Stimulated activated naive CD8-positive, alpha-beta T cell treated with anti-CD3 and anti-CD28 coated beads, Interleukin-15, Interleukin-2, amounts not matched to agents 100 ng/mL and 50 ng/mL, for 24 hours (primary cell): ENCODE results near the gene NCKAP5.

Experiments used
- H3K27ac Mint-ChIP-seq: one replicate; pipeline ENCODE4 v1.8.0; 2021; ENCODE audit warnings: mild to moderate bottlenecking, mixed read lengths
- H3K27me3 Mint-ChIP-seq: one replicate; pipeline ENCODE4 v1.8.0; 2021; ENCODE audit warnings: mixed read lengths
- H3K36me3 Mint-ChIP-seq: one replicate; pipeline ENCODE4 v1.8.0; 2021; ENCODE audit warnings: low read depth, mixed read lengths
- H3K4me1 Mint-ChIP-seq: one replicate; pipeline ENCODE4 v1.8.0; 2021; ENCODE audit warnings: low read depth, mixed read lengths
- H3K4me3 Mint-ChIP-seq: one replicate; pipeline ENCODE4 v1.8.0; 2021; ENCODE audit warnings: mild to moderate bottlenecking, mixed read lengths
- H3K9me3 Mint-ChIP-seq: one replicate; pipeline ENCODE4 v1.8.0; 2021; ENCODE audit warnings: mixed read lengths

NCKAP5 gene

GRCh38 chr2:133425612-133426011 is 142.7 kb downstream of the NCKAP5 start:
- H3K36me3 Mint-ChIP-seq: no peaks in the 10 kb centered on the region
- H3K27me3 Mint-ChIP-seq: no peaks in the 10 kb centered on the region
- no peaks in the 10 kb centered on the region for H3K9me3 Mint-ChIP-seq
- no peak overlapping the region for H3K4me3 Mint-ChIP-seq
- H3K4me1 Mint-ChIP-seq: no peaks in the 10 kb centered on the region
- no peak overlapping the region for H3K27ac Mint-ChIP-seq

GRCh38 chr2:133424876-133425275 is 143.4 kb downstream of the NCKAP5 start:
- no peaks in the 10 kb centered on the region for H3K27me3 Mint-ChIP-seq
- H3K36me3 Mint-ChIP-seq: no peaks in the 10 kb centered on the region
- no peak overlapping the region for H3K27ac Mint-ChIP-seq
- H3K9me3 Mint-ChIP-seq: no peaks in the 10 kb centered on the region
- H3K4me1 Mint-ChIP-seq: no peaks in the 10 kb centered on the region
- H3K4me3 Mint-ChIP-seq: no peak overlapping the region

- Mint-ChIP-seq H3K27me3 (no peaks in the 10 kb centered on the region), H3K9me3 (no peaks in the 10 kb centered on the region), H3K4me1 (no peaks in the 10 kb centered on the region), H3K36me3 (no peaks in the 10 kb centered on the region), H3K4me3 (no peak overlapping the region), H3K27ac (no peak overlapping the region)
Measured at GRCh38 chr2:133422931-133423351, 145.3 kb downstream of the NCKAP5 start.

- H3K27ac Mint-ChIP-seq: no peak overlapping the region
- no peaks in the 10 kb centered on the region for H3K9me3 Mint-ChIP-seq
- H3K4me1 Mint-ChIP-seq: no peaks in the 10 kb centered on the region
- no peak overlapping the region for H3K4me3 Mint-ChIP-seq
- H3K36me3 Mint-ChIP-seq: no peaks in the 10 kb centered on the region
- no peaks in the 10 kb centered on the region for H3K27me3 Mint-ChIP-seq
Measured at GRCh38 chr2:133421516-133422324, 146.5 kb downstream of the NCKAP5 start.

GRCh38 chr2:133420788-133421187 is 147.5 kb downstream of the NCKAP5 start:
- Mint-ChIP-seq H3K27me3 (no peaks in the 10 kb centered on the region), H3K36me3 (no peaks in the 10 kb centered on the region), H3K27ac (no peak overlapping the region), H3K4me1 (no peaks in the 10 kb centered on the region), H3K4me3 (no peak overlapping the region), H3K9me3 (no peaks in the 10 kb centered on the region)

- Mint-ChIP-seq H3K4me3 (no peak overlapping the region), H3K9me3 (no peaks in the 10 kb centered on the region), H3K27me3 (no peaks in the 10 kb centered on the region), H3K36me3 (no peaks in the 10 kb centered on the region), H3K27ac (no peak overlapping the region), H3K4me1 (no peaks in the 10 kb centered on the region)
Measured at GRCh38 chr2:133418671-133419070, 149.6 kb downstream of the NCKAP5 start.

- Mint-ChIP-seq H3K36me3 (no peaks in the 10 kb centered on the region), H3K4me1 (no peaks in the 10 kb centered on the region), H3K27me3 (no peaks in the 10 kb centered on the region), H3K4me3 (no peak overlapping the region), H3K27ac (no peak overlapping the region), H3K9me3 (no peaks in the 10 kb centered on the region)
Measured at GRCh38 chr2:133418021-133418420, 150.2 kb downstream of the NCKAP5 start.

GRCh38 chr2:133417415-133417814 is 150.8 kb downstream of the NCKAP5 start:
- no peaks in the 10 kb centered on the region for H3K36me3 Mint-ChIP-seq
- H3K4me3 Mint-ChIP-seq: no peak overlapping the region
- H3K4me1 Mint-ChIP-seq: no peaks in the 10 kb centered on the region
- no peaks in the 10 kb centered on the region for H3K9me3 Mint-ChIP-seq
- H3K27ac Mint-ChIP-seq: no peak overlapping the region
- H3K27me3 Mint-ChIP-seq: no peaks in the 10 kb centered on the region

GRCh38 chr2:133416736-133417135 is 151.5 kb downstream of the NCKAP5 start:
- Mint-ChIP-seq H3K4me3 (no peak overlapping the region), H3K9me3 (no peaks in the 10 kb centered on the region), H3K27me3 (no peaks in the 10 kb centered on the region), H3K4me1 (no peaks in the 10 kb centered on the region), H3K27ac (no peak overlapping the region), H3K36me3 (no peaks in the 10 kb centered on the region)

GRCh38 chr2:133416146-133416545 is 152.1 kb downstream of the NCKAP5 start:
- no peak overlapping the region for H3K4me3 Mint-ChIP-seq
- H3K27me3 Mint-ChIP-seq: peaks cover 3% of the 10 kb centered on the region
- H3K27ac Mint-ChIP-seq: no peak overlapping the region
- no peaks in the 10 kb centered on the region for H3K4me1 Mint-ChIP-seq
- no peaks in the 10 kb centered on the region for H3K9me3 Mint-ChIP-seq
- no peaks in the 10 kb centered on the region for H3K36me3 Mint-ChIP-seq

- H3K4me3 Mint-ChIP-seq: no peak overlapping the region
- no peaks in the 10 kb centered on the region for H3K9me3 Mint-ChIP-seq
- H3K27me3 Mint-ChIP-seq: peaks cover 5% of the 10 kb centered on the region
- H3K27ac Mint-ChIP-seq: no peak overlapping the region
- H3K4me1 Mint-ChIP-seq: no peaks in the 10 kb centered on the region
- H3K36me3 Mint-ChIP-seq: no peaks in the 10 kb centered on the region
Measured at GRCh38 chr2:133415210-133415876, 152.9 kb downstream of the NCKAP5 start.

- Mint-ChIP-seq H3K4me3 (no peak overlapping the region), H3K9me3 (peaks cover 3% of the 10 kb centered on the region), H3K27ac (no peak overlapping the region)
Measured at GRCh38 chr2:133414486-133415209, 153.6 kb downstream of the NCKAP5 start.

GRCh38 chr2:133413863-133414262 is 154.4 kb downstream of the NCKAP5 start:
- H3K27ac Mint-ChIP-seq: no peak overlapping the region
- no peaks in the 10 kb centered on the region for H3K36me3 Mint-ChIP-seq
- H3K9me3 Mint-ChIP-seq: peaks cover 3% of the 10 kb centered on the region
- H3K27me3 Mint-ChIP-seq: peaks cover 5% of the 10 kb centered on the region
- no peaks in the 10 kb centered on the region for H3K4me1 Mint-ChIP-seq
- H3K4me3 Mint-ChIP-seq: no peak overlapping the region

More at GRCh38 chr2:133414486-133415209, 153.6 kb downstream of the NCKAP5 start:
- Mint-ChIP-seq H3K4me1 (no peaks in the 10 kb centered on the region), H3K36me3 (no peaks in the 10 kb centered on the region), H3K27me3 (peaks cover 5% of the 10 kb centered on the region)

GRCh38 chr2:133412694-133413093 is 155.6 kb downstream of the NCKAP5 start:
- no peaks in the 10 kb centered on the region for H3K36me3 Mint-ChIP-seq

GRCh38 chr2:133411857-133412256 is 156.4 kb downstream of the NCKAP5 start:
- Mint-ChIP-seq H3K9me3 (peaks cover 3% of the 10 kb centered on the region), H3K4me3 (no peak overlapping the region), H3K27ac (no peak overlapping the region)

More at GRCh38 chr2:133412694-133413093, 155.6 kb downstream of the NCKAP5 start:
- H3K4me3 Mint-ChIP-seq: no peak overlapping the region
- H3K27me3 Mint-ChIP-seq: peaks cover 5% of the 10 kb centered on the region
- no peaks in the 10 kb centered on the region for H3K4me1 Mint-ChIP-seq
- peaks cover 3% of the 10 kb centered on the region for H3K9me3 Mint-ChIP-seq
- H3K27ac Mint-ChIP-seq: no peak overlapping the region

More at GRCh38 chr2:133411857-133412256, 156.4 kb downstream of the NCKAP5 start:
- no peaks in the 10 kb centered on the region for H3K36me3 Mint-ChIP-seq
- no peaks in the 10 kb centered on the region for H3K4me1 Mint-ChIP-seq
- peaks cover 5% of the 10 kb centered on the region for H3K27me3 Mint-ChIP-seq
